ENCODE results near the gene RGS16.

DNA sequence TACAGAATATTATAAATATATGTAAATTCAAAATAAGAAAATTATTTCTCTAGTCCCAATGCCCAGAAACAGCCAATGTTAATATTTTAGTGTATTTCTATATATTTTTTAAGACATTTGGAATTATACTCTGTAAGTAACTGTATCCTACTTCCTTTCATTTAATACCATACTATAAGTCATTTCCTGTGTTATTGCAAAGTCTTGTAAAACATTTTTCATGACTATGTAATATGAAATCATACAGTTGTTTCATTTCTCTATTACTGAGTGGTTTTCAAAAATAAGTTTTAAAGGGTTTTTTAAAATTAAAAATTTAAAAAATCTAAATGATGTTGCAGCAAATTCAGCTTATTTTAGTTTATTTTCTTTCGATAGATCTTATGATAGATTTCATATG lies 17.1 kb downstream of the RGS16 start:
- TF ChIP-seq, protein P1, sequence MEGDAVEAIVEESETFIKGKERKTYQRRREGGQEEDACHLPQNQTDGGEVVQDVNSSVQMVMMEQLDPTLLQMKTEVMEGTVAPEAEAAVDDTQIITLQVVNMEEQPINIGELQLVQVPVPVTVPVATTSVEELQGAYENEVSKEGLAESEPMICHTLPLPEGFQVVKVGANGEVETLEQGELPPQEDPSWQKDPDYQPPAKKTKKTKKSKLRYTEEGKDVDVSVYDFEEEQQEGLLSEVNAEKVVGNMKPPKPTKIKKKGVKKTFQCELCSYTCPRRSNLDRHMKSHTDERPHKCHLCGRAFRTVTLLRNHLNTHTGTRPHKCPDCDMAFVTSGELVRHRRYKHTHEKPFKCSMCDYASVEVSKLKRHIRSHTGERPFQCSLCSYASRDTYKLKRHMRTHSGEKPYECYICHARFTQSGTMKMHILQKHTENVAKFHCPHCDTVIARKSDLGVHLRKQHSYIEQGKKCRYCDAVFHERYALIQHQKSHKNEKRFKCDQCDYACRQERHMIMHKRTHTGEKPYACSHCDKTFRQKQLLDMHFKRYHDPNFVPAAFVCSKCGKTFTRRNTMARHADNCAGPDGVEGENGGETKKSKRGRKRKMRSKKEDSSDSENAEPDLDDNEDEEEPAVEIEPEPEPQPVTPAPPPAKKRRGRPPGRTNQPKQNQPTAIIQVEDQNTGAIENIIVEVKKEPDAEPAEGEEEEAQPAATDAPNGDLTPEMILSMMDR (IDR thresholded peaks at IDR 0.05): no peak
- no peak for TF ChIP-seq POLR2A (IDR thresholded peaks at IDR 0.05)
